Esophagus muscularis mucosa (tissue), 4 donors: ENCODE results near the gene PAAF1.

ENCODE experiments used
- CTCF ChIP-seq, 3 experiments: fragments of 200-600 bp in 2 of 3; fragments of 450-650 bp in 1 of 3; sonication (generic) in 2 of 3; IDR thresholded peaks; one replicate each; pipeline ENCODE4 v1.5.1; 2017 to 2019; ENCODE audit warnings: antibody characterized with exemption in 3 of 3, mild to moderate bottlenecking in 2 of 3, moderate library complexity in 1 of 3
- EP300 ChIP-seq: sonication (generic); formaldehyde crosslinking; IDR thresholded peaks from one replicate; pipeline ENCODE4 v1.6.1; 2017; ENCODE audit warnings: antibody characterized with exemption
- POLR2A ChIP-seq: fragments of 450-650 bp; IDR thresholded peaks from one replicate; pipeline ENCODE4 v1.6.1; 2017; ENCODE audit warnings: antibody characterized with exemption, moderate library complexity, mild to moderate bottlenecking, low read depth
- POLR2AphosphoS5 ChIP-seq, 2 donors: sonication (generic); formaldehyde crosslinking; IDR thresholded peaks; one replicate each; pipeline ENCODE4 v1.6.1; 2017; ENCODE audit warnings: antibody characterized with exemption in 2 of 2

- TF ChIP-seq CTCF (IDR thresholded peaks at IDR 0.05) (no peak), POLR2A (no peak), EP300 (no peak), POLR2AphosphoS5 (IDR thresholded peaks at IDR 0.05) (no peak)
Observed at GRCh38 chr11:73932781-73933180, 56.0 kb downstream of the PAAF1 start.
